Stimulated activated CD8-positive, alpha-beta memory T cell treated with anti-CD3 and anti-CD28 coated beads, Interleukin-15, amount 100 ng/mL, for 24 hours (primary cell): ENCODE results near the gene CHCHD6.

Experiments used
- DNase-seq: peaks from one replicate; pipeline ENCODE4 v3.0.0-alpha.2; 2020; ENCODE audit warnings: low read depth

Gene CHCHD6

GRCh38 chr3:126703512-126704493 lies at the start of gene CHCHD6:
TSS of gene CHCHD6 (plus strand) at chr3:126704240. CDS start at chr3:126704313, 73 bp downstream.
- DNase-seq = peak; percentile 96

DNA sequence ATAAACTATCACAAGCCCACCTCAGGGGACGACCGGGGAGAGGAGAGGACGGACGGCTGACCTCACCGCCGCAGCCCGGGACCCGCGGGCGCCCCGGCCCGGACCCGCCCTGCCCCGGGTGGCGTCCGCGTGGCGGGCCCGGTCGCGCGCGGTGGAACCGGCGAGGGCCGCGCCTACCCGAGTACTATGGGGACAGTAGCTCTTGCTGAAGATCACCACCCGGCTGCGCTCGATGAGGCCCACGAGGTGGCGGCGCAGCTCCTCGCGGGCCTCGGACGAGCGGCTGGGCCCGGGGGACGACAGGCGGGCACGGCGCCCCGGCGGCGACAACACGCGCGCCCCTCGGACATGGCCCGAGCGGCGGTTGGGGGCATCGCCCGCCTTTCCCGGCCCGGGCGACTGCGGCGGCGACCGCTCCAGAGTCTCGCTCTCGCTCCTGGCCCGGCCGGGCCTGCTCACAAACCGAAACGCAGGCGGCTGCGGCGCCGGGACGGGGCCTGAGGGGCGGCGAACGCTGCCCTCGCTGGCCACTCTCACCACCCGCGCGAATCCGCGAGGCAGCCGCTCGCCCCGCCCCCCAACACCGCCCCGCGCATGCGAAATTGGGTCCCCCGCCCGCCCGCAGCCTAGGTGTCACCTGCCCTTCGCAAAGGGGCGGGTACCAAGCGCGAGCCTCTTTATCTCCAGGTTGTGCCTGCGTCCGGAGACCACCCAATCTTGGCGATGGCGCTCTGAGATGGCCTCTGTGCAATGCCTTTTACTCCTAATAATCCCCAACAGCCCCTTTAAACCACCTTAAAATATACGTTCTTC lies 49.3 kb upstream of the CHCHD6 start, which contains the start of gene TXNRD3:
TSS of gene TXNRD3 (minus strand) at position 554 of the 813 bp plus-strand sequence.
- peak; percentile 48 for DNase-seq

DNA sequence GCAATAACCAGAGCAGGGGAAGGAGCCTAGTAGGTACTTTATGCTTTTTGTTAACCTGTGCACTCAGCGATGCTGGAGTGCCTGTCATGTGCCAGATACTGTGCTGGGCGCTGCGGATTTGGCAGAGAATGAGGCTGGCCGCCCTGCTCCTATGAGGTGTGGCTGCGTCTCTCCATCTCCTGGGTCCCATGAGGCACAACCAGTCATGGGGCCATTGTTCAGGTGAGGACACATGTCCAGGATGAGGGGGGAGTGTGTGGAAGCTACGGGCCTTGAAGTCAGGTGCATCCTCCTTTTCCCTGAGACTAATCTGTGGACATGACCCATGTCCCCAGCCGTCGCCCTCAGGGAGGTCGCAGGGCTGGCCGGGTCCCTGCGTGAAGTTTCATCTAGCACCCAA lies 48.2 kb upstream of the CHCHD6 start:
- DNase-seq = no peak

DNA sequence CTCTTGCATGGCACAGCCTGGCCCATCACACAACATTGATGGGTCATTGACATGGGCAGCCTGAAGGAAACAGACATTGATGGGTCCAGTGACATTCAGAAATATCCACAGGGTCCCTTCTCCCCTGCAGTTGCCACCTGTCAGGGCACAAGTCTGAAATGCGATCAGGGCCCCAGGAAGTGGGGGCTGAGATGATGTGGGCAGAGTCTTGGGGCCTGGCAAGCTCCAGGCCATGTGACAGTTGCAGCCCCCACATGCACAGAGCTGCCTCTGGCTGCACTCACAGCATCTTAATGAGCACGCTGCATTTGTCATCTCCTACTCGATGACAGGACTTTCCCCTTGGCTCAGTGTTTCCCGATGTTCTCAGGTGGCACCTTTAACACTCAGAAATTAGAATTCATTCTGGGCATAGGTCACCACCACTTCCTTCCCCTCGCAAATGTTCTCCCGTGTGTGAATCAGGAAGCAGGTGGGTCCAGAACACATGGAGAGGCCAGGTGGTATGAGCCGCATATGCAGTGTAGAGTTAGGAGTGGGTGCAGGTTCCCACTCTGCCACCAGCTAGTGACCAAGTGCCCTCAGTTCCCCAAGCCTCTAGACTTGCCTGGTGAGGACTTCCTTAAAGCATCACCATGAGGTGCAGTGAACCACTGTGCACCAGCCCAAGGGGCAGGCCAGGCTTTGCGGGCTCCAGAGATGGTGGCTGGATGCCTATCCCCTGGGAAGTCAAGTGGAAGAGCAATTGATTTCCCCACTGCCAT lies 47.5 kb upstream of the CHCHD6 start:
- DNase-seq = no peak

DNA sequence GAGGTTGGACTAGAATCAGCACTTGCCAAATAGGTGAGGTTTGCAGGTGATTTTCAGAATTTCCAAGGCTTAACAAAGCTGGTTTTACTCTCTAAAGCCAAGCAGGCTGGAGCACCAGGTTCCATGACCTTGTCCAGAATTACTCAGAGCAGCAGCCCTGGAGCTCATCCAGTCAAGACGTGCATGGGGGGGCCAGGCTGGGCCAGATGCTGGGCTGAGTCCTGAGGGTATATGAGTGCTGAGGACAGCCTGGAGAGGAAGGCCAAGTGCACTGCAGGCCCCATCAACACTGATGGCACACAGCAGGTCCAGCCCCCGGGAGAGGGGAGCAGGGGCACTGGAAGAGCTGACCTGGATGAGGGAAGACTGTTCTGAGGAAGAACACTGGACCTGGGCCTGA lies 46.1 kb upstream of the CHCHD6 start:
- no peak for DNase-seq

- DNase-seq = no peak
These were observed 45.5 kb upstream of the CHCHD6 start for GRCh38 chr3:126658584-126658983.

DNA sequence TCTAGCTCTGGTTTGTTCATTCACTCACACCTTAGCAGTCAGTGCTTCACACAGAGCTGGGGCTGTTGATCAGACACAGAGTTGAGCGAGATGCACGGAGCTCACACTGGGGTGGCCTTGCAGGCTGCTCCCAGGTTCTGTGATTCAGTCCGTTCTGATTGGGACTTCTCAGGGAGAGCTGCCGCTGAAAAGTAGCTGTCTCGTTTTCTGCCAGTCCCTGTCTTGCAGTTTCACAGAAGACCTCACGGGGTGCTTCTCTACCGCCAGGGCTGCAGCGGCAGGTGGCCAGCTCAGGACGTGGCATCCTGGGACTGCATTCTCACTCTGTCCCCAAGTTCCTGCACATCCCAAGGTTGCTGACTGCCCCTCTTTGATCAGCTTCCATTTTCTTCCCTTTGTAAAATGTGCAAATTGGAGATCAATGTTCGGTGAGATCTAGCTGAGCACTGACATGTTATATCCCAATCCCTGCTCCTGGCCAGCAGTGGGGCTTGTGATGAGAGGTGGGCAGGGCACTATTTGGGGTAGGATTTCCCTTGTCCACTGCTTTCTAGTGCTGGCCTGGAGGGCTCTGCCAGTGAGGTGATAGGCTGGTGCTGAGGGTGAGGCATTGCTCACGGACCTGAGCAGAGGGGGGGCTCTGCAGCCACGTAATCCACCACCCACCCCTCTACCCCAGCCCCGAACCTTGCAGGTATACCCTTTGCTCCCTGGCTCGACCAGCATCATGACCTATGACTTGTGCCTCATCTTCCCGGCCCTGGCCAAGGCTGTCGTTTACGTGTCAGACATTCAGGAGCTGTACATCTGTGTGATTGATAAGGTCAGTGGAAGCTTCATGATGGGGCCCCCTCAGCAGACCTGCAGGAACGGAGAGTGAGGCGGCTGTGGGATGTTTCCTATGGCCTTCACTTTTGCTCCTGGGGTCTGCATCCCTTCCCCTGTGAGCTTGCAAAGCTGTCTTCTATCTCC lies 43.8 kb upstream of the CHCHD6 start:
- DNase-seq = no peak

GRCh38 chr3:126661532-126662364 lies 42.3 kb upstream of the CHCHD6 start:
- no peak for DNase-seq

DNA sequence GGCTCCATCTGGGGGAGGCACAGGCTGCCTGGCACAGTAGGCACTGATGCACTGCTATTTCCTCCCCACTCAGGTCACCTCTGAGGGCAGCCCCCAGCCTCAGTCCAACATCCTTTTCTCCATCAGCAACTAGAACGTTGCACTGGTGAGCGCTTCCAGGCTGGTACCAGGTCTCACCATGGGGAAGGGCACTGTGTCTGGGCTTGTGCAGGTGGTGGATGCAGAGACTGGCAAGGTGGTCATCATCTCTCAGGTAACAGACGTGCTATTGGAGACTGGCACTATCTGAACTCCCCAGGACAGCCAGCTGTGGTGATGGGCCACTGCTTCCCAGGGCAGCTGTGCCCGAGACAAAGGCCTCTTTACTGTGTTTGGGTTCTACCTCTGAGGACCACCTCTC lies 40.8 kb upstream of the CHCHD6 start:
- DNase-seq = no peak

- DNase-seq = no peak
These were observed 40.3 kb upstream of the CHCHD6 start for GRCh38 chr3:126663750-126664149.

DNA sequence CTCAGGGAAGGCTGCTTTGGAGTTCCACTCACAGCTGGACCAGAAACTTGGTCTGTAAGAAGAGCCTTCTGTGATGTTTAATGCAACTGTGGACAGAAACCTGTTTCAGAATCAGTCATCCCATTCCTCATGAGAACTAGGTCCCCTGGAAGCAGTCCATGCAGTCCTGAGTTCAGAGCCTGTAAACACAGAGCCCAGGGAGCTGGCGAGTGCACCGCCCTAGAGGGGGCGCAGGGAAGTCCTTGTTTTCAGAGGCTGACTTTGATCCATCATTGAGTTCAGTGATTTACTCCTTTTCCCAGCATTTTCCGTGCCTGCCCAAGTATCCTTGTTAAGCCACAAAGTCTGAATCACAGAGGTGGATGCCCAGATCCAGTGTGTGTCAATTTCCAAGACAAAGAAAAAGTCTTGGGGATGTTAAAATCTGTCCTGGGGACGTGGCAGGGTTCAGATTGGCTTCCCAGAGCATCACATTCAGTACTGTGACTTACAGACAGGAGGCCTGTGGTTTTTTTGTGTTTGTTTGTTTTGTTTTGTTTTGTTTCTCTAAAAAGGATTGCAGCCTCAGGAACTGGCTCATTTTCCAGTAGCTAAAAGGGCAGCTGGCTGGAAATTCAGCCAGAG lies 39.3 kb upstream of the CHCHD6 start:
- DNase-seq = no peak

- no peak for DNase-seq
These were observed 38.7 kb upstream of the CHCHD6 start for GRCh38 chr3:126665221-126665936.

DNA sequence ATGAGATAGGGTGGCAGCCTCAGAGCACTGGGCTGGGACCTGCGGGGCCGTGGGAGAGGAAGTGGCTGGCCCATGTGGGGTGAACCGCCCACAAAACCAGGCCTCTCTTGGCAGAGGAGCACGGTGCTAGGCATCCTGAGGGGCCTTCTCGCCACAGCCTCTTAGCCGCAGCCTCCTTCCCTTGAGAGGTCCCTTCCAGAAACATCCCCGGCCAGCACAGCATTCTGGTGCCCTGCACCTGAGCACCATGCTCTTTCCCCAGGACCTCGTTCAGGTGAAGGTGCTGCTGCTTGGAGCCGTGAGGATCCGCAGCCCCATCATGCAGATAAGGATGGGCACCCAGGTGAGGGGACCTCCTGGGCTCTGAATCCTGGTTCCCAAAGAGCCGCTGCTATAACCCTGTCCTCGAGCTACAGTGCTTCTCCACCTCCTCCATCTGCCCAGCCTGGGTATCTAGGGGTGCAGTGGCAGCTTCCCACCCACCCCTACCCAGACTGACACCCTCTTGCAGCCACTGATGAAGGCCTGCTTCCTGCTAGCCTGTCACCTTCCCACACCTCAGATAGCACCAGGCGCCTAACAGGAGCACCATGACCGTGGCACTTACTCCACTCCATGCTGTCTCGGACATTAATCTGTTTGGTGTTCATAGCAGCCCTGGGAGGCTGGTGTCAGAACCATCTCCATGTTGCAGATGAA lies 37.9 kb upstream of the CHCHD6 start:
- no peak for DNase-seq

DNA sequence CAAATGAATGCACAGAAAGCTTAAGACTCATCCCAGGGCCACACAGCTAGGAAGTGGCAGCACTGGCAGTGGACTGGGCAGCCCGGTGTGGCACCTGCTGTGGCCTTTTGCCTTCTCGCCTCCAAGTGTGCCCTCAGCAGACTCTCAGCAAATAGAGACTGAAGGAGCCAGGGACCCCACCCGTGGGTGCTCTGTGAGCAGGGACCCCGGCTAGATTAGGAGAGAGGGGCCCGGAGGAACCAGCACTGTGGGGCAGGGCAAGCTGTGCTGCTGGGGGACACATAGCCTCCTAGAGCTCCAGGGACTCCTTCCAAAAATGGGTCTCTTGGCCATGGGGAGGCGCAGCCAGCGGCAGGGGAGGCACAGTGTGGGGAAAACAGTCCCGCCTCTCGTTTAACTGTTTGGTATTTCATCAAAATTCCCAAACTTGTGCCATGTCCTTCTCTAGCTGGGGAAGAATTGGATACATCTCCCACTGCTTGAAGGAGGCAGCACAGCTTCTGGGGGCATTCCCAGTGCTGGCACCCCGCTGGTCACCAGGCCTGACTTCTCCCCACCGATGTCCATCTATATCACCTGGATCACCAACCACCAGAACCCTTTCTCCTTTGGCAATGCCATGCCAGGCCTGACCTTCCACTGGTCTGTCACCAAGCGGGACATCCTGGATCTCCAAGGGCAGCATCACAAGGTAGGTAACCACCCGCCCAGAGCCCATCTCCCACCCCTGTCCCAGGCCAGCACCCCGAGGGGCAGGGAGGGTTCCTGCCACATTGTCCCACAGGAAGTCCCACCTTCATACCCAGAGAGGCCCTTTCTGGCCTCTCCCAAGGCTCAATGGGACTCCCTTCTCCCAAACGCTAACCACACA lies 37.1 kb upstream of the CHCHD6 start:
- DNase-seq = no peak

DNA sequence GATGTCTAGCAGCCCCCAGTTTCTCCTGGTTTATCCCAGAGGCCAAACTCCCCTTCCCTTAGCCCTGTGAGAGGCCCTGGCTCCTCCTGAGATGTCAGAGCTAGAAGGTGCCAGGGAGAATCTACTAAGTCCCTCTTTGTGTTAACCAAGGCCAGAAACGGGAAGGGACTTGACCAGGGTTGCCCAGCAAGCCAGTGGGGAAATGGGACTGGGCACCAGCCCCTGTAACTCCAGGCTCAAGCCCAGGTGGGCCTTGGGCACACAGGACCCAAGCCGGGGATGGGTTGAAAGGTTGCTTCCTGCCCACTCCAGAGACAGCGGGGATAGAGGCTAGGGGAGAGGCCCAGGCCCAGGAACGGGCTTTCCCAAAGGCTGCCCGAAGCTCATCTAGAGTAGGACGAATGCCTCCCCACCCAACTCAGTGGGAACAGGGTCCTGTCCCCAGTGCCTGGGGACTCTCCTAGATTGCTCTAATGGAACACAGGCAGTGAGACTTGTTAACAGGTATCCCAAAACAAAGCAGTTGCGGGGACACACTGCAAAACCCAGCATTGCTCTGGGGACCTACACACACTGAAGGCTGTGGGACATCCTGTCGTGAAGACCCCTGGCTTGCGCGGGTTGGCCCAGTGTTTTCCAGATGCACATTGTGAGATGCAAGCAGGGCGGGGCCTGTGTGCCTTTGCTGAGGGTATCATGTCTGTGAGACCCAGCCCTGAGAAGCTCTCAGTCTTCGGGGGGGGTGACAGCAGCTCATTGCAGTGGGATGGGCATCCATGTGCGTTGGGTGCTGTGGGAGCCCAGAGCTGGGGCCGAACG lies 36.2 kb upstream of the CHCHD6 start:
- DNase-seq = no peak
